GM19035 (cell line): ENCODE data around the gene GET3.
"Not testable (repeated sequence)": the region's sequence is repeated elsewhere in the genome, so short reads cannot be mapped to it uniquely, and the experiment has no call there.

Experiments
- ATAC-seq: cut with Tn5 transposase; IDR thresholded peaks from one replicate; pipeline ENCODE4 v1.9.1; 2021; ENCODE audit not compliant: unreplicated experiment

GET3 gene

GRCh38 chr19:12736995-12737834 is at the start of gene GET3:
Gene GET3, plus strand, starts transcription at chr19:12737497. Its CDS starts 9 bp downstream, at chr19:12737506.
- peak; percentile 70 for ATAC-seq

- ATAC-seq: no peak
Measured at GRCh38 chr19:12689012-12689411, 48.3 kb upstream of the GET3 start.

GRCh38 chr19:12689581-12690216 is 47.6 kb upstream of the GET3 start:
- ATAC-seq: no peak

- ATAC-seq: no peak
Measured at GRCh38 chr19:12692960-12693359, 44.3 kb upstream of the GET3 start.

GRCh38 chr19:12694641-12695040 is 42.7 kb upstream of the GET3 start:
- no peak for ATAC-seq

GRCh38 chr19:12695096-12695495 is 42.2 kb upstream of the GET3 start:
- no peak for ATAC-seq

GRCh38 chr19:12695514-12695913 is 41.8 kb upstream of the GET3 start:
- ATAC-seq: no peak

GRCh38 chr19:12695997-12696365 is 41.3 kb upstream of the GET3 start:
- peak; percentile 12 for ATAC-seq

GRCh38 chr19:12696366-12697335 is 40.6 kb upstream of the GET3 start, which contains the start of gene FBXW9:
Gene FBXW9, minus strand, starts transcription at chr19:12696631. Its CDS starts 50 bp downstream, at chr19:12696581.
- ATAC-seq: peak; percentile 88

- not testable (repeated sequence) for ATAC-seq
Measured at GRCh38 chr19:12697425-12697824, 39.9 kb upstream of the GET3 start.

GRCh38 chr19:12698138-12698537 is 39.2 kb upstream of the GET3 start:
- no peak for ATAC-seq

- ATAC-seq: no peak
Measured at GRCh38 chr19:12701596-12702282, 35.6 kb upstream of the GET3 start.

GRCh38 chr19:12703046-12703445 is 34.3 kb upstream of the GET3 start:
- ATAC-seq: no peak

GRCh38 chr19:12705169-12705568 is 32.1 kb upstream of the GET3 start:
- ATAC-seq: no peak

- no peak for ATAC-seq
Measured at GRCh38 chr19:12705654-12706331, 31.5 kb upstream of the GET3 start.

- ATAC-seq: no peak
Measured at GRCh38 chr19:12706332-12706718, 31.0 kb upstream of the GET3 start.

- no peak for ATAC-seq
Measured at GRCh38 chr19:12708641-12709040, 28.7 kb upstream of the GET3 start.

- ATAC-seq: no peak
Measured at GRCh38 chr19:12711187-12711586, 26.1 kb upstream of the GET3 start.

- ATAC-seq: not testable (repeated sequence)
Measured at GRCh38 chr19:12712077-12712476, 25.2 kb upstream of the GET3 start.

GRCh38 chr19:12713304-12713703 is 24.0 kb upstream of the GET3 start:
- ATAC-seq: not testable (repeated sequence)
